Liver (tissue), 3 donors: ENCODE data around the gene FBXL13.

ENCODE experiments used
- ATF3 ChIP-seq: IDR thresholded peaks from 2 replicates; pipeline ENCODE4 v1.6.1; 2016; ENCODE audit warnings: antibody characterized with exemption
- CTCF ChIP-seq: fragments of 150-350 bp; IDR thresholded peaks from 2 replicates; pipeline ENCODE4 v1.5.1; 2017; ENCODE audit warnings: improper control_type of control experiment, low read depth, low read length; ENCODE audit not compliant: missing input control
- GABPA ChIP-seq, 2 donors: IDR thresholded peaks in 1 of 2; conservative IDR thresholded peaks in 1 of 2; 2 replicates each; pipeline ENCODE4 v1.6.1; 2016; ENCODE audit warnings: antibody characterized with exemption in 2 of 2, mild to moderate bottlenecking in 1 of 2, moderate library complexity in 1 of 2
- JUND ChIP-seq, 2 donors: IDR thresholded peaks; 2 replicates each; pipeline ENCODE4 v1.6.1; 2016; ENCODE audit warnings: antibody characterized with exemption in 2 of 2
- MAX ChIP-seq: IDR thresholded peaks from 2 replicates; pipeline ENCODE4 v1.6.1; 2016; ENCODE audit warnings: antibody characterized with exemption
- RAD21 ChIP-seq, 2 donors: IDR thresholded peaks; 2 replicates each; pipeline ENCODE4 v1.6.1; 2016; ENCODE audit warnings: antibody characterized with exemption in 2 of 2, mild to moderate bottlenecking in 2 of 2
- REST ChIP-seq: IDR thresholded peaks from 2 replicates; pipeline ENCODE4 v1.6.1; 2016; ENCODE audit warnings: antibody characterized with exemption, mild to moderate bottlenecking
- RXRA ChIP-seq, 2 donors: IDR thresholded peaks; 2 replicates each; pipeline ENCODE4 v1.6.1; 2017 to 2018; ENCODE audit warnings: antibody characterized with exemption in 2 of 2, mild to moderate bottlenecking in 1 of 2
- SP1 ChIP-seq: IDR thresholded peaks from 2 replicates; pipeline ENCODE4 v1.6.1; 2018; ENCODE audit warnings: antibody characterized with exemption, mild to moderate bottlenecking
- TAF1 ChIP-seq: conservative IDR thresholded peaks from 2 replicates; pipeline ENCODE4 v1.6.1; 2016; ENCODE audit warnings: antibody characterized with exemption, mild to moderate bottlenecking
- YY1 ChIP-seq: IDR thresholded peaks from 2 replicates; pipeline ENCODE4 v1.6.1; 2016; ENCODE audit warnings: antibody characterized with exemption, mild to moderate bottlenecking
- donor health status: healthy.
- donor health status: healthy.

- TF ChIP-seq CTCF (no peak), MAX (no peak), RAD21 (IDR thresholded peaks at IDR 0.05) (no peak), GABPA (IDR thresholded peaks at IDR 0.05 in 1 of 2, conservative IDR thresholded peaks at IDR 0.05 in 1 of 2) (no peak), TAF1 (no peak), YY1 (no peak), SP1 (no peak), JUND (IDR thresholded peaks at IDR 0.05) (no peak), REST (no peak), ATF3 (no peak), RXRA (IDR thresholded peaks at IDR 0.05) (no peak)
Observed at GRCh38 chr7:102992509-102992937, 82.1 kb downstream of the FBXL13 start.
